GM12878 (cell line): Measurements from ENCODE around the gene APEX1. TPM values are rescaled to one million over a fixed set of nuclear protein-coding genes. Genes with fewer than 3 reads are reported as not detected.

ENCODE experiments used
- BCL3 ChIP-seq: IDR thresholded peaks from 2 replicates; pipeline ENCODE4 v1.6.1; 2011; ENCODE audit warnings: borderline replicate concordance, low read depth, mild to moderate bottlenecking, moderate library complexity, low read length; ENCODE audit not compliant: insufficient read depth, poor library complexity, severe bottlenecking
- CHD4 ChIP-seq: fragments of 200-600 bp; sonication (generic); IDR thresholded peaks from 2 replicates; pipeline ENCODE4 v1.6.1; 2016; ENCODE audit warnings: mild to moderate bottlenecking
- CUX1 ChIP-seq: IDR thresholded peaks from 2 replicates; pipeline ENCODE4 v1.6.1; 2012; ENCODE audit warnings: improper control_type of control experiment, low read depth, low read length; ENCODE audit not compliant: insufficient replicate concordance
- HDGF ChIP-seq: fragments of 450-650 bp; IDR thresholded peaks from 2 replicates; pipeline ENCODE4 v1.6.1; 2016; ENCODE audit warnings: antibody characterized with exemption
- NKRF ChIP-seq: fragments of 450-650 bp; conservative IDR thresholded peaks from 2 replicates; pipeline ENCODE4 v1.6.1; 2017; ENCODE audit warnings: mild to moderate bottlenecking, moderate library complexity
- PKNOX1 ChIP-seq: fragments of 450-650 bp; IDR thresholded peaks from 2 replicates; pipeline ENCODE4 v1.6.1; 2016; ENCODE audit warnings: mild to moderate bottlenecking
- POLR2A ChIP-seq: IDR thresholded peaks from 2 replicates; pipeline ENCODE4 v1.6.1; 2011; ENCODE audit warnings: low read depth, mild to moderate bottlenecking, low read length
- POLR2AphosphoS2 ChIP-seq: IDR thresholded peaks from 2 replicates; pipeline ENCODE4 v1.6.1; 2011; ENCODE audit warnings: low read depth, mild to moderate bottlenecking, low read length, improper control_type of control experiment, moderate library complexity
- RAD51 ChIP-seq: fragments of 450-650 bp; IDR thresholded peaks from 2 replicates; pipeline ENCODE4 v1.6.1; 2016; ENCODE audit warnings: moderate library complexity, mild to moderate bottlenecking, inconsistent platforms
- SIN3A ChIP-seq: IDR thresholded peaks from 2 replicates; pipeline ENCODE4 v1.6.1; 2012; ENCODE audit warnings: low read depth, low read length, improper control_type of control experiment
- SKIL ChIP-seq: fragments of 450-650 bp; IDR thresholded peaks from 2 replicates; pipeline ENCODE4 v1.6.1; 2017; ENCODE audit warnings: mild to moderate bottlenecking, low read depth, inconsistent platforms; ENCODE audit not compliant: poor library complexity, severe bottlenecking
- SMAD1 ChIP-seq: fragments of 450-650 bp; IDR thresholded peaks from 2 replicates; pipeline ENCODE4 v1.6.1; 2018; ENCODE audit warnings: mild to moderate bottlenecking, low read depth; ENCODE audit not compliant: partially characterized antibody
- TAF1 ChIP-seq: IDR thresholded peaks from 2 replicates; pipeline ENCODE4 v1.6.1; 2011; ENCODE audit warnings: mild to moderate bottlenecking, low read depth, low read length, borderline replicate concordance
- YY1 ChIP-seq: IDR thresholded peaks from 2 replicates; pipeline ENCODE4 v1.6.1; 2011; ENCODE audit warnings: low read depth, mild to moderate bottlenecking, low read length
- ZNF384 ChIP-seq: IDR thresholded peaks from 2 replicates; pipeline ENCODE4 v1.6.1; 2012; ENCODE audit warnings: low read depth, mild to moderate bottlenecking, low read length, improper control_type of control experiment, borderline replicate concordance
- polyA plus RNA-seq, 11 experiments: library from polyadenylated mRNA; depleted of rRNA in 4 of 11; unstranded in 6 of 11; stranded (reverse) in 5 of 11; fragments of >200 nt; fragmentation: Nextera tagmentation in 4 of 11; fragmentation: Illumina TruSeq in 1 of 11; extraction: Ambion mirVana in 4 of 11; extraction: Trizol in 1 of 11; gene quantifications; 1 replicate in 1 of 11; 2 replicates in 10 of 11; pipeline versions ENCODE4 v1.2.1 to v1.2.3, GENCODE V29; 2011 to 2016; ENCODE audit warnings: inconsistent platforms in 2 of 11, missing spikeins in 2 of 11, low read depth in 1 of 11
- total RNA-seq, 4 experiments: library from RNA; depleted of rRNA in 3 of 4; stranded (reverse); fragments of >200 nt in 3 of 4; fragmentation: Illumina TruSeq in 1 of 4; extraction: Trizol in 1 of 4; gene quantifications; 2 replicates each; pipeline versions ENCODE4 v1.2.1 to v1.2.3, GENCODE V29; 2013 to 2021

Gene APEX1
- total and polyA plus RNA-seq, 10 of the 15 experiments (the other 5 are each of a cell fraction or from before 2014, with no cell fraction given), result 115 to 407 (median 300) TPM

- peak; percentile 68 for TF ChIP-seq NKRF
- peak; percentile 9; the same call in 1 of the 2 replicates for TF ChIP-seq YY1
- peak; percentile 94 for TF ChIP-seq POLR2AphosphoS2
- TF ChIP-seq HDGF, result 0 out of 2 replicates have a peak, but pooled peaks have one; percentile 43
- no peak for TF ChIP-seq SKIL
- no peak for TF ChIP-seq ZNF384
- peak; percentile 93 for TF ChIP-seq TAF1
- no peak for TF ChIP-seq RAD51
- TF ChIP-seq CHD4, result no peak
- no peak for TF ChIP-seq BCL3
- TF ChIP-seq CUX1, result no peak
- TF ChIP-seq PKNOX1, result peak; percentile 21; the same call in 1 of the 2 replicates
- TF ChIP-seq SIN3A, result no peak; the same call in none of the 2 replicates
- peak; percentile 53 for TF ChIP-seq SMAD1
- TF ChIP-seq POLR2A, result peak; percentile 100
Measured at GRCh38 chr14:20469242-20469889, 14.3 kb downstream of the APEX1 start, which contains the start of gene PNP (continued).
